ENCODE results near the gene LMF1.
A peak's percentile ranks its signal among the peaks of the same experiment; 100 is the strongest.
"Not testable (repeated sequence)": the region's sequence is repeated elsewhere in the genome, so short reads cannot be mapped to it uniquely, and the experiment has no call there.

LMF1 gene

DNA sequence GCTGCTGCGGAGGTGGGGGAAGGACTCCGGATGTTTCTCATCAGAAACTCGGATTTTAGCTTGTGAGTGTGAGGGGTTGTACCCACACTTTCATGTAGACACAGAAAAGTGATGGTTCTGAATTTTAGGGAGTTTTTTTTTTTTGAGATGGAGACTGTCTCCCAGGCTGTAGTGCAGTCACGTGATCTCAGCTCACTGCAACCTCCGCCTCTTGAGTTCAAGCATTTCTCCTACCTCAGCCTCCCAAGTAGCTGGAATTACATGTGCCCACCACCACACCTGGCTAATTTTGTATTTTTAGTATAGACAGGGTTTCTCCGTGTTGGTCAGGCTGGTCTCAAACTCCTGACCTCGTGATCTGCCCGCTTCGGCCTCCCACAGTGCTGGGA lies 147.9 kb downstream of the LMF1 start:
- DNase-seq: no peak

DNA sequence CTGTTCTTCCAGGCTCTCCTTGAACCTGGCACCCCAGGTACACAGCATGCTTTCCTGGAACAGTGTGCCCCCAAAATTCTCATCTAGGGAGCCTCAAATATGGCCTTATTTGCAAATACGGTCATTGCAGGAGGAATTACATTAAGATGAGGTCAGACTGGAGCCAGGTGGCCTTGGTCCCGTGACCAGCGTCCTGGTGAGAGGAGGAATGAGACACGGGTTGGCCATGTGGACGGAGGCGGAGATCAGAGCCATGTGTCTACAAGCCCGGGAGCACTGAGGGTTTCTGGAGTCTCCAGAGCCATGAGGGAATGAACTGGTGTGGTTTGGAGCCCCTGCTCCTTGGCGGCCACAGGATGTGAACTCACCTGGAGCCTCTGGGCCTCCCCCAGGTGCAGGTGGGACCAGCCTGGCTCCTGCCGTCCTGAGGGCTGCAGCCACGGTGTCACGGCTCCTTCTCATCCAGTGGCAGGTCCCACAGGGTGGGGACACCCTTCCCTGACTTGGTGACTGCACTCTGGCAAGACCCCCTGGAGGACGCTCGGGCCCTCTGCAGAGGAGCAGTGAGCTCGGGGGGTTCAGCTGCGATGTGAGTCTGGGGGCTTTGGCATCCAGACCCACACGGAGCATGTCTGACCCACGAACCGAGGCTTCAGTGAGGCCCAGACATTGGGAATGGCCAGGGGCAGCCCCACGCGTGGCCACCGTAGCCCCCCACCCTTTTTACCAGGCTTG lies 148.4 kb downstream of the LMF1 start:
- no peak for DNase-seq

DNA sequence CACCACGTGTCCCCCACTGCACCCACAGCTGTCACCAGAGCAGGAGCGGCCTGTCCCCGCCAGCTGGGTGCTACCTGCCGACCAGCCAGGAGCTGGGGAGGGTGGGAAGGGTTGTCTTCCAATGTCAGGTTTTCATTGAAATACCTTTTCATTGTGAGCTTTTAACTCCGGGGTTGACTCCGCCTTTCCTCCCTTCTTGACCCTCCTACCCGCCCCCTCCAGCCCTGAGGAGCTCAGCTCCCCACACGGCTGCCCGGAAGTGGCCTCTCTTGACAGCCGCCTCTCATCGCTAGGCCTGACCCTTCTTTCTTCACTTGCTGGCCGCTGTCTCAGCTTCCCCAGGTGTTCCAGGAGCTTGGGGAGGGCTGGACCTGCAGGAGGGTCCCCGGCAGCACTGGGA lies 149.0 kb downstream of the LMF1 start:
- DNase-seq: no peak

DNA sequence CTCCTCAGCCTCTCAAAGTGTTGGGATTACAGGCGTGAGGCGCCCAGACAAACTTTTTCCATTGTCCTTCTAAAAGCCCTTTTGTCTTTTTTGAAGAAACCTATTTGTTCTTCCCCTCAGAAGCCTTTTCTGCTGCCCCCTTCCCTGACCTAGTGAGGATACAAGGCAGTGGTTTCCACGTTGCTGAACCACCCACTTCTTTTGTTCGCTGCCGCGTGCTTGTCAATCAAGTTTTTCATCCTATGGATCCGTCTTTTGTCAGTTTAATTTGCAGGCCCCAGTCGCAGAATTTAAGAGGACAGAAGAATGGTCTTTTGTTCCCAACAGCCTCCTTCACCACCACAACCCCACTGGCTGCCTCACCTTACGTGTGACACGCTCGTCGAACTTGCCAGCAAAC lies 150.0 kb downstream of the LMF1 start:
- no peak for DNase-seq

DNA sequence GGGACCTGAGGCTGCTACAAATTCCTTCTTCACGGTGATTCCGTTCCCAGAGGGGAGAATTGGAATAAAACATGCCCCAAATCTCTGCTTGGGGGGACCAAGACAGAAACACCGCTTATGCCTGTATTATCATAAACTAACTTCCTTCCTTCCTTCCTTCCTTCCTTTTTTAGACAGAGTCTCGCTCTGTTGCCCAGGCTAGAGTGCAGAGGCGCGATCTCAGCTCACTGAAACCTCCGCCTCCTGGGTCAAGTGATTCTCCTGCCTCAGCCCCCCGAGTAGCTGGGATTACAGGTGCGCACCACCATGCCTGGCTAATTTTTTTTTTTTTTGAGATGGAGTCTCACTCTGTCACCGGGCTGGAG lies 150.8 kb downstream of the LMF1 start:
- DNase-seq: not testable (repeated sequence)

DNA sequence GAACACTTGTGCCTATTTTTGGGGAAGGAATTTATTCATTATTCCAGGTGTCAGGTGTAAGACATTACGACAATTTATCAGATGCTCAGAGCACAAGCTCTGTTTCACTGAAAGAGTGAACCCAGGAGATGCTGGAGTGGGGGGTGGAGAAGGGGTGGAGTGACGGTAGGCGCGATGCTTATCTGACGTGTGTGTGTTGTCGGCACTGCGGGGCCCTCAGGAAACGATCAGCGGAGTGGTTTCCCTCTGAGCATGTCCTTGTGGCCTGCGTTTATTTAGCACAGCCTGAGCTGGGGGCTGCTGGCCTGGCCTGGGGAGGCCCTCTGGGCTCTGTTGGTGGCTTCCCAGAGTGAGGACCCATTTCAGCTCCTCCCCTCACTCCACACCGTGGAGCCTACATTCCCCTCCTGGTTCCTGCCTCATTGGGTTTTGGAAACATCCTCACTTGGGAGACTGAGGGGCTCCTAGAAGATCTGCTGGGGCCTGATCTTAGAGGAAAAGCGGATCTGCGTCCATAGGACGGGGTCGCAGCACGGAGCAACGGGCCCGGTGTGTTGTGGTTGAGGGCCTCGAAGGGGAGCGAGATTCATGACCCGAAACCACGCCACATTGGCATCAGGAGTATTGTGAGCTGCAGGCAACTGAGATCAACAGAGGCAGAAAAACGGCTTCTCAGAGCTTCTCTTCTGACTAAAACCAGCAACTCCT lies 151.3 kb downstream of the LMF1 start:
- DNase-seq: no peak

DNA sequence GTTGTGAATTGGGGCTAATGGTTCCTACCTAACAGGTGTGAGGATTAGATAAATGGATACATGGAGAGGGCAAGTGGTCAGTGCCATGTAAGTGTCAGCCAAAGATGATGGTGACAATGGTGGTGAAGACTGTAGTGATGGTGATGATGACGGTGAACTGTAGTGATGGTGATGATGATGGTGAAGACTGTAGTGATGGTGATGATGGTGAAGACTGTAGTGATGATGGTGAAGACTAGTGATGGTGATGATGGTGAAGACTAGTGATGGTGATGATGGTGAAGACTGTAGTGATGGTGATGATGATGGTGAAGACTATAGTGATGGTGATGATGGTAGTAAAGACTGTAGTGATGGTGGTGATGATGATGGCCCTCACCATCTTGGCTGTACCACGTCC lies 152.2 kb downstream of the LMF1 start:
- DNase-seq: no peak

DNA sequence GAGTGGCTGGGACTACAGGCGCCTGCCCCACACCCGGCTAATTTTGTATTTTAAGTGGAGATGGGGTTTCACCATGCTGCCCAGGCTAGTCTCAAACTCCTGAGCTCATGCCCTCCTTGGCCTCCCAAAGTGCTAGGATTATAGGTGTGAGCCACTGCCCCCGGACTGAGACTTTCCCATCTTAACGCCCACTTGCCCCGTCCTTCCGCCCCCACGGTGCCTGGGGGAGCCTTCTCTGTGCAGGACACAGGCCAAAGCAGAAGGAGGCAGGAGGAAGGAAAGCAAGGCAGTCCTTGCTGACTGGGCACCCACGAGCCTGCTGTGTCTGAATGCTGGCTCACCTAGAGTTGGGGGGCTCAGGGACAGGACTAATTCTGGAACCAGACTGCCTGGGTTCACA lies 152.7 kb downstream of the LMF1 start:
- DNase-seq: no peak

DNA sequence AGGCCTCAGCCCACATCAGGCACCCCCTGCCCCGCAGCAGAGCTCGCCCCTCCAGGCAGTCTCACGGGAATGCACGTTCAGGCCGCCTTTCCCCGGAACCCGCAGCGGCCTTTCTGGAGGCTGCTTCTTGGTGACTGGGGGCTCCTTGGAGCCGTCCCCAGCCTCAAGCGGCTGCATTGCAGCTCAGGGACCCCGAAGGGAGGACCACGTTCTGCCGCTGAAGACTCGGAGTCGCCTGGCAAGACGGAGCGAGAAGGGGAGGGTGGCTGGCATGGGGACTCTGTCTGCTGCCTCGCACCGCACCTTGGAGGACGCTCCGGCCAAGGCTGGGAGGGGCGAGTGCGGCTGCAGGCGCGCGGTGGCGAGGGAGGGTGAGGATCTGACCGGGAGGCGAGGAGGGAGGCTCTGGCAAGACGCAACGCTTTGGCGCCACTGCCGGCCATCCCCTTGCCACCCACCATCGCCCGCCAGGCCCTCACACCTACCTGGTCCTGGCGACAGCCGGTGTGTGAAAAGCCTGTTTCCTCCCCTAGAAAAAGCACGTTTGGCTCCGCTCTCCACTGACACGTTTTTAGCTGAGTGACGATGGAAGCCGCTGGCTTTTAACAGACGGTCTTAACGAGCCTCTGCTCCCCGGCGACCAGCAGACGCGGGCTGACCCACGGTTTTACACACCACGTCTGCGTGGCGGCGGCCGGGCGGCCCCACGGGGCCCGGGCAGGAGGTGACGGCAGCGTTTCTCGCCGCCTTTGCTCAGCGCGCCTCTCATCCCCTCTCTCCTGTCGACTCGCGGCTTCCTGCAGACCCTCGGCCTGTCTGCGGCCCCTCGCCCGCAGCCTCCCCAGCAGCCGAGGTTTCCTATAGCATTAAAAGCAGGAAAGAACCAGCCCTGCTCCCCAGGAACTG lies 153.5 kb downstream of the LMF1 start:
- no peak for DNase-seq

DNA sequence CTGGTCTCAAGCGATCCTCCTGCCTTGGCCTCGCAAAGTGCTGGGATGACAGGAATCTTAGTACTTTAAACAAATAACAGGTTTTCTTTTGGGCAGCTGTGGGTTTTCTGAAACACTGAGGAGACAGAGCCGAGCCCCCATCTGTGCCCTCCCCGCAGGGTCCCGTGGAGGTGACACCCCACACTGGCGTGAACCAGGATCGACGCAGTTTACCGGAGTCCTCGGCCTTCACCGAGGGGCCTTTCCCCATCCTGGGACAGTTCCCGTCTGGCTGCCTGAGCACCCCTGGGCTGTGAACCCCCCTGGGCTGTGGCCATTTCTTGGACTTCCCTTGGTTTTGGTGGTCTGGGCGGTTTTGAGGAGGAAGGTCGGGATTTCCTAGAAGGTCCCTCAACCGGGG lies 154.9 kb downstream of the LMF1 start:
- no peak for DNase-seq

DNA sequence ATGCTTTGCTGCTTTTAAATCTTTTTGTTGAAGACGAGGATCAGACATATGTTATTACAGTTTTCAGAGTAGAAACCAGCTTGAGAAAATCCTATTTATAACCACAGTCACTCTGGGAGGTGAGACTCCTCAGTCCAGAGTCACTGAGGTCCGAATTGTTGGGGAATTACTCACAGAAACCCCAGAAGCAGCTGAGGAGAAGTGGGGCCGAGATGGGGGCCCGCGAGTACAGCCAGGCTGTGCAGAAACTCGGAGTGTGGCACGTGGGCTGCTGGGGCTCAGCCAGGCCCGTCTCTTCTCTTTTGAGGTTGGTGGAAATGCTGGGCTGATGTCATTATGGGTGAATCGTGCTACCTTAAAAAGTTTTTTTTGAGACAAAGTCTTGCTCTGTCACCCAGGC lies 155.8 kb downstream of the LMF1 start:
- DNase-seq: no peak

DNA sequence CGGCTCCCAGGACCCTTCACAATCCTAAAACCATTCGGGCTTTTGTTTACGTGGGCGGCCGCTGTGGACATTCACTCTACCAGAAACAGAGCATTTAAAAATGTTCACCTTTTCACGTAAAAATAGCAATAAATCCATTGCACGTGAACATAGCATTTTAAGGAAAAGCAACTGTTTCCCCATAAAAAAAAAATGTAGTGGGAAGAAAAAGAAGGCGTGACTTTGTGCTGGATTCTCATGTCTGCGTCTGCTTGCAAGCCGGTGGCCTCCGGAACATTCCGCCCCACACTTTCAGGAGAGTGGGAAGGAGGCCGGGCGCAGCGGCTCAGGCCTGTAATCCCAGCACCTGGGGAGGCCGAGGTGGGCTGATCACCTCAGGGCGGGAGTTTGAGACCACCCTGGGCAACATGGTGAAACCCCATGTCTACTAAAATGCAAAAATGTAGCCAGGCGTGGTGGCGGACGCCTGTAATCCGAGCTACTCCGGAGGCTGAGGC lies 156.8 kb downstream of the LMF1 start:
- no peak for DNase-seq

DNA sequence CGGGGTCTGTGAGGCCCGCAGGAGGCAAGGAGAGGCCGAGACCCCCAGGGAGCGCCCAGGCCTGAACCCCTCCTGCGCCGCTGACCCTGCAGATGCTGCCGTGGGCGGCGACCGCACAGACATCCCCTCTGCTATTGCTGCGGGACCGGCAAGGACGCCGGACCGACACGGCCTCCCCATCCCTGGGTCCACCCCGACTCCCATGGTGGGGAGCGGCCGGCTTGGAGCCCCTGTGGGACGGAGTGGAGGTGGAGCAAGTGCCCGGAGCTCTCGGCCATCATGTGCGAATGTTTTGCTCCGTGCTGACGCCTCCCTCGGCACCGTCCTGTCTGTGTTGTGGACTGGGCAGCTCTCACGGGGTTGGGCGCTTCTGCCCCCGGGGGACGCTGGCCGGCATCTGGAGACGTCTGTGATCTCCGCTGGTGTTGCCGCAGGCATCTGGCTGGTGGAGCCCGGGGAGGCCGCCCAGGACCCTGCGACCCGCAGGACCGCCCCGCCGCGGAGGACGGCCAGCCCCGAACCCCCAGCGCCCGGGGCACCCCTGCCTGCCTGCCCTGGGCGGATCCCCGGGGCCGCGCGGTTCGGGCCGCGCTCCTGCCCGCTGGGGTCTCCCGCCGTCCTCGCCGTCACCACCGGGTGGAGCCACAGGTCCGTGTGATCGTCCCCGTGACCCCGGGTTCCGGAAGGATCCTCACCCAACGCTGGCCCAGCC lies 157.4 kb downstream of the LMF1 start:
- DNase-seq: peak; percentile 3 to 43

DNA sequence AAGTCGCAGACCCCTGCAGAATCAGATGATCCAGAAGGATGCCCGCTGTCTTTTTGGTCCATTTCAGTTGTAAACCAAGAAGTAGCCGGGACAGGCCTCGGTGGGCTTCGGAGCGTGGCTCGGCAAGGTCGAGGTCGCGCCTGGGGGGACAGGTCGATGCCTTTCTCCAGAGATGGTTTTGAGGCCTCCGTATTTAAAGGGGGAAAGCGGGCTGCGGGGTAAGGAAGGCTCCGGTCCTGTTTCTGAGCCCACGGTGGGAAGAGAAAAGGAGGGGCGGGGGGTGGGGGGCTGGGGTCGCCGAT lies 162.7 kb downstream of the LMF1 start:
- no peak for DNase-seq

DNA sequence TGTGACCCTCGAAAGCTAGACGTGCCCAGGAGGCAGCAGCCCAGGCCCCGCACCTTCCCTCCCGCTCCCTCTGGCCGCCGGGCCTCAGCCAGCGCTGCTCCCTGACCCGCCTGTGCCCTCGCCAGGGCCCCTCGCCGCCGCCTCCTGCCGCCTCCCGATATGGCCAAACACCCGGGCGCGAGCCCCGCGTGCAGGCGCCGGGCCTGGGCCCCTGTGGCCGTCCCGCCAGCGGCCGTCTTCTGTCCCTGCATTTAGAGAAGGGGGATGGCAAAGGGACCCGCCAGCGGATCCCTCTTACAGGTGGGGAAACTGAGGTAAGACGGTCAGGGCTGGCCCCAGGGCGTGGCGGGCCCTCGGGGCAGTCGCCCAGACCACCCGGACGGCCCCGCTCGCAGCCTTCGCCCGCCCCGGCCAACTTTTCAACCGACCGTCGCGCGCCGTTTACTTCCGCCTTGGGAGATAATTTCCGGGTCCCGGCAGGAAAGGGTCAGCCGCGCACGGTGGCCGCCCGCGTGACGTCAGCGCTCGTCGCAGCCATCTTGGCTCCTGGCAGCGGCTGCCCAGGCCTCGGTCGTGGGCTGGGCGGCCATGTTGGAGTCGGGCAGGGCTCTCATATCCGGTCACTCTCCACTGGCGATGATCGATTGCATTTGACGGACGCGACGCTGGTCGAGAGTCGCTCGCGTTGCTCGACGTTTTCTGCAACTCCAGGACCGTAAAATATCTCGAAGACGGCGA lies 163.3 kb downstream of the LMF1 start:
- peak; percentile 92 to 94 for DNase-seq

DNA sequence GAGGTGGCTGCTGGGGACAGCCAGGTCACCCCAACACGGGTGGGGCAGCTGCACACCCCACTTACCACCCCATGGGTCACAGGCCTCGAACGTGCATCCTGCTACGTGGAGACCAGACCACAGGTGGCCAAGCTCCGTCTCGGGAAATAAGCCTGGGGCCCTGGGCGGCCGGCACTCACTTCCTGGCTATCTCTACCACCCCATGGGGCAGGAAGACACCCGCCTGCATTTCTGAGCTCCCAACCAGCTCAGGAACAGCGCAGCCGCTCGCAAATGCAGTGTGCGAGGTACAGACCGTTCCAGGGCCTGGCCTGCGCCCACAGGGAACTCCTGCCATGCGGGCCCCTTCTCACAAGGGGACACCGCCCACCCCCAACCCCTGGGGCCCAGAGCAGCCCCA lies 165.3 kb downstream of the LMF1 start:
- DNase-seq: no peak

DNA sequence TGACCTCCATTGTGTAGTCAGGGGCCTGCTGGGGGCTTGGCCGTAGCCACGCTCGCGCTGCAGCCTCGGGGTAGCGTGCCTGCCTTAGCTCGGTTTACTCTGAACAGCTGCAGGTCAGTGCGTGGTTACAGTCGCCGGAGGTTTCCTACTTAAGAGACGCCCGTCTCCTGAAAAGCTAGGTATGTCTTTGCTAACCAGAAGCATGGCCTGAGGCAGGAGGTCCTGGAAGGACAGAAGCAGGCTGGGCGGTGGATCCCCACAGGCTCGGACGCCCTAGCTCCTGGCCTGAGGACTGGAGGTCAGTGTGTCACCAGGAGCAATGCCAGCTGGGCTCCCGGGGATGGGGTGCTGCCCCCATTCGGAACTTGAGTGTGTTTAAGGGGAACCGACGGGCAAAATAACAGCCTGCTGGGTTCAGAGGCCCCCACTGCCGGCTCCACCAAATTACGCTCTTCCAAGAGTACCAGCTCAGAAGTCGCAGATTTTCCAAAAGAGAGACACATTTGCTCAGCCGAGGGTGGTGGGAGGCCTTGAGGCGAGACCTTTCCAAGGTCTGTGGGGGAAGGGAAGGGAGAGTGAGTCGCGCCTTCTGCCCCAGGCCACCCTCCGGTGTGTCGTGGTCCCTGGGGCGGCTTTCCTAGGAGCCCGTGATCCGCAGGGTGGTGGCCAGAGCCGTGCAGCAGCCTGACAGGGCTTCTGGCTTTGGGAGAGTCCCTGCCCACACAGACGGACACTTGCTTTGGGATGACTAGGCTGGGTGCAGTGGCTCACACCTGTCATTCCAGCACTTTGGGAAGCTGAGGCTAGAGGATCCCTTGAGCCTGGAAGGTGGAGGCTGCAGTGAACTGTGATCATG lies 166.4 kb downstream of the LMF1 start:
- no peak for DNase-seq

DNA sequence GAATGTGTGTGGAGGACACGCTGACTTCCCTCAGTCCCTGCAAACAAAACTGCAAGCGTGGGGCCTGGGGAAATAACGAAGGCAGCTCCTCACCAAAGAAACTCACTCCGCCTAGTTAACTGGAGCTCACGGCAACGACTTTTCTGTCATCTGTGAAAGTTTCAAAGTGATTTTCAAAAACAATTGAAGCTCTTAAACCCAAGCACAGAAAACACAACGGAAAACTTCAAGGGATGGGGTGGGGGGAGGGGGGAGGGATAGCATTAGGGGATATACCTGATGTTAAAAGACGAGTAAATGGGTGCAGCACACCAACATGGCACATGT lies 167.1 kb downstream of the LMF1 start:
- DNase-seq: no peak
